Activated gamma-delta T cell treated with anti-CD3 and anti-CD28 coated beads, Interleukin-2, amount 50 U/mL, for 16 hours (primary cell): ENCODE data around the gene C1QTNF2.

Source experiments
- DNase-seq: peaks from one replicate; pipeline ENCODE4 v3.0.0-alpha.2; 2020; ENCODE audit warnings: low read depth

C1QTNF2 gene

DNA sequence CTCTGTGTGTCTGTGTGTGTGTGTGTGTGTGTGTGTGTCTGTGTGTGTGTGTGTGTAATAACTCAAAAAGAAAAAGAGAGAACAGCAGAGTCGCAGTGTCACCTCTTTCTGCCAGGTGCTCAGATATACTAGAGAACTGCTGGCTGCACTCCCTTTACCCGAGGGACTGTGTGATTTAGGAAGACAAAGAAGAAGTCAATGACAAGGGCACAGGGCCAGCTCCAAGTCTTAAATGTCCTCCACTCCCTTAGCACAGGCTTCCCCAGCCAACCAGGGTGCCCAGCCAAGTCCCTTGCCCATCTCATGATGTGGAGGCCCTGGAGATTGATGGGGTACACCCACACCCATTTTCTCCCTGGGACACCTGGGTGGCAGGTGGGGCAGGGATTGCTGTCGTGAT, 66.7 kb downstream of the C1QTNF2 start:
- no peak for DNase-seq

DNA sequence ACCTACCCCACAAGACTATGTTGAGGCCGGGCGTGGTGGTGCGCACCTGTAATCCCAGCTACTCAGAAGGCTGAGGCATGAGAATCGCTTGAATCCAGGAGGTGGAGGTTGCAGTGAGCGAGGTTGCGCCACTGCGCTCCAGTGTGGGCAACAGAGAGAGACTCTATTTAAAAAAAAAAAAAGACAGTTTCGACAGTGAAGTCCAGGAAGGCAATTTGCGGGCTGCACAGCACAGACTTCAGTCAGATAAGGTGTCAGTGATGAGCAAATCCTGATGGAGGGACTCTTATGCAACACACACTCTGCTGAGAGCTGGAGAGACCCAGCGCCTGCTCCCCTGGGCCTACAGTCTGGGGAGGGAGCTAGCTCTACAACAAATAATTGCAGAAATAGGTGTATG, 72.2 kb downstream of the C1QTNF2 start:
- no peak for DNase-seq

DNA sequence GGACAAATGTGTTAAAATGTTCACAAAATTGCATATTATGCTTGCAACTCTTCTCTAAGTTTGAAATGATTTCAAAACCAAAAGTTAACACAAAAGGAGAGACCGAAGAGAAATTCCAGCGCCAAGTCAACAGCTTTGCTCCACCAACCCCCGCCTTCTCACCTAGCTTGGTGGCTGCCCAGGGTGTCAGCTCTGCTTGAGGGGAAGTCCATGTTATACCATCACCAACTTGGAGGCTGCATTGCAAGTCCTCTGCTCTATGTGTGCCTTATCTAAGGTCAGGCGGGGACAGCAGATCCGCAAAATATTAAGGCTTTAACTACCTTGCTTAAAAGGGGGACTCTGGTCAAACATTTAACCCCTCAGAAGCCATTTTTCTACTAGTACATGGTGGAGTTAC, 72.7 kb downstream of the C1QTNF2 start:
- DNase-seq = no peak
